ENCODE data around the gene BDNF.

Gene BDNF

DNA sequence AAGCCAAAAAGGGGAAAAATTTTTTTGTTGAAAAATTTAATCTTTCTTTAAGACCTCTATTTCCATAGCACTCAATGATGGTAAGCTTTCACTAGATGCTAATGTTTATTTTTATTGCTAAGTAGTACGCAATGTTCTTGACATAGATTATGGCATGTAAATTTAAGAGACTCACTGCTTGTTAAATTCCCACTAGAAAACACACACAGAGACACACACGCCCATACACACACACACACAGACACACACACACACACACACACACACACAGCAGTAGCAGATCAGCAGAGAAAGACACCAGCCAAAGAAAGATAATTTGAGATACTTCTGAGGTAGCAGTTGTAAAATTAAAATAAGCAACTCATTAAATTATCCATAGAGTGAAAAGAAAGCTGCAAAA is 16.0 kb upstream of the BDNF start:
- Histone ChIP-seq H3K27ac (no peak overlapping the region), H3K4me2 (no peak overlapping the region), H3K27me3 (ENCODE audit: insufficient read depth, low read depth) (no peaks in the 10 kb centered on the region), H3K4me3 (IDR thresholded peaks at IDR 0.05; ENCODE audit: insufficient read depth, low read depth, low read length) (no peak overlapping the region), H2AFZ (ENCODE audit: low read depth) (no peak overlapping the region), H3K36me3 (ENCODE audit: insufficient read depth) (no peaks in the 10 kb centered on the region), H4K20me1 (ENCODE audit: insufficient read depth) (no peaks in the 10 kb centered on the region), H3K4me1 (ENCODE audit: low read depth, poor library complexity, severe bottlenecking) (no peaks in the 10 kb centered on the region), H3K9ac (no peak overlapping the region), H3K79me2 (ENCODE audit: insufficient read depth, low read depth) (no peaks in the 10 kb centered on the region)
- TF ChIP-seq, protein P1, sequence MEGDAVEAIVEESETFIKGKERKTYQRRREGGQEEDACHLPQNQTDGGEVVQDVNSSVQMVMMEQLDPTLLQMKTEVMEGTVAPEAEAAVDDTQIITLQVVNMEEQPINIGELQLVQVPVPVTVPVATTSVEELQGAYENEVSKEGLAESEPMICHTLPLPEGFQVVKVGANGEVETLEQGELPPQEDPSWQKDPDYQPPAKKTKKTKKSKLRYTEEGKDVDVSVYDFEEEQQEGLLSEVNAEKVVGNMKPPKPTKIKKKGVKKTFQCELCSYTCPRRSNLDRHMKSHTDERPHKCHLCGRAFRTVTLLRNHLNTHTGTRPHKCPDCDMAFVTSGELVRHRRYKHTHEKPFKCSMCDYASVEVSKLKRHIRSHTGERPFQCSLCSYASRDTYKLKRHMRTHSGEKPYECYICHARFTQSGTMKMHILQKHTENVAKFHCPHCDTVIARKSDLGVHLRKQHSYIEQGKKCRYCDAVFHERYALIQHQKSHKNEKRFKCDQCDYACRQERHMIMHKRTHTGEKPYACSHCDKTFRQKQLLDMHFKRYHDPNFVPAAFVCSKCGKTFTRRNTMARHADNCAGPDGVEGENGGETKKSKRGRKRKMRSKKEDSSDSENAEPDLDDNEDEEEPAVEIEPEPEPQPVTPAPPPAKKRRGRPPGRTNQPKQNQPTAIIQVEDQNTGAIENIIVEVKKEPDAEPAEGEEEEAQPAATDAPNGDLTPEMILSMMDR (conservative IDR thresholded peaks at IDR 0.05; ENCODE audit: low read depth, low read length), result no peak

GRCh38 chr11:27711725-27712124 is 11.5 kb upstream of the BDNF start:
- no peaks in the 10 kb centered on the region for H3K27me3 ChIP-seq (ENCODE audit: insufficient read depth, low read depth)
- H3K9ac ChIP-seq, result no peak overlapping the region
- no peak overlapping the region for H2AFZ ChIP-seq (ENCODE audit: low read depth)
- no peak overlapping the region for H3K4me2 ChIP-seq
- H4K20me1 ChIP-seq (ENCODE audit: insufficient read depth), result no peaks in the 10 kb centered on the region
- H3K4me3 ChIP-seq (IDR thresholded peaks at IDR 0.05; ENCODE audit: insufficient read depth, low read depth, low read length), result no peak overlapping the region
- no peak overlapping the region for H3K27ac ChIP-seq
- H3K4me1 ChIP-seq (ENCODE audit: low read depth, poor library complexity, severe bottlenecking), result no peaks in the 10 kb centered on the region
- TF ChIP-seq, protein P1 (conservative IDR thresholded peaks at IDR 0.05; ENCODE audit: low read depth, low read length), result no peak
- no peaks in the 10 kb centered on the region for H3K79me2 ChIP-seq (ENCODE audit: insufficient read depth, low read depth)
- no peaks in the 10 kb centered on the region for H3K36me3 ChIP-seq (ENCODE audit: insufficient read depth)

GRCh38 chr11:27710536-27710935 is 10.3 kb upstream of the BDNF start:
- H3K27me3 ChIP-seq (ENCODE audit: insufficient read depth, low read depth), result no peaks in the 10 kb centered on the region
- no peak overlapping the region for H3K9ac ChIP-seq

DNA sequence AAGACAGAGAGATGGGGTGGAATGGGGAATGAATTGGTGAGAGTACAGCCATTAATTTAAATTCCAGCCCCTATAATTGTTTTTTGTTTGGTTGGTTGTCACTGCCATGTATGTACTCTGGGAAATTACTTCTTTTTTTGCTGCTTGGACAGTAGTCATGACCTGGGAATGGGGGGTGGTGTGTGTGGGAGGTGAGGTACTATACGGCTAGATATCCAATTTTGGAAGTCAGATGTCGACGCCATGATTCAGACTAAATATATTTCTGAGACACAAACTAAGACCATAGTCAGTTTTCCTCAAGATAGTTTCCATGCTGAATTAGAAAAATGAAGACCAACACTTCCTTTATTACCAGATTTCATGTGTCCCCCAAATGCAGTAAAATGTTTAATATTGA is 7.4 kb upstream of the BDNF start:
- H3K27me3 ChIP-seq (ENCODE audit: insufficient read depth, low read depth), result no peaks in the 10 kb centered on the region
- H2AFZ ChIP-seq (ENCODE audit: low read depth), result no peak overlapping the region
- H3K4me3 ChIP-seq (IDR thresholded peaks at IDR 0.05; ENCODE audit: insufficient read depth, low read depth, low read length), result no peak overlapping the region

More at GRCh38 chr11:27710536-27710935, 10.3 kb upstream of the BDNF start:
- H2AFZ ChIP-seq (ENCODE audit: low read depth), result no peak overlapping the region
- no peak overlapping the region for H3K27ac ChIP-seq
- no peaks in the 10 kb centered on the region for H3K4me1 ChIP-seq (ENCODE audit: low read depth, poor library complexity, severe bottlenecking)
- no peak overlapping the region for H3K4me2 ChIP-seq
- H3K36me3 ChIP-seq (ENCODE audit: insufficient read depth), result no peaks in the 10 kb centered on the region
- H3K79me2 ChIP-seq (ENCODE audit: insufficient read depth, low read depth), result no peaks in the 10 kb centered on the region
- no peaks in the 10 kb centered on the region for H4K20me1 ChIP-seq (ENCODE audit: insufficient read depth)
- TF ChIP-seq, protein P1 (conservative IDR thresholded peaks at IDR 0.05; ENCODE audit: low read depth, low read length), result no peak
- H3K4me3 ChIP-seq (IDR thresholded peaks at IDR 0.05; ENCODE audit: insufficient read depth, low read depth, low read length), result no peak overlapping the region

More for the DNA sequence above, 7.4 kb upstream of the BDNF start:
- no peaks in the 10 kb centered on the region for H3K79me2 ChIP-seq (ENCODE audit: insufficient read depth, low read depth)
- H3K36me3 ChIP-seq (ENCODE audit: insufficient read depth), result no peaks in the 10 kb centered on the region
- TF ChIP-seq, protein P1 (conservative IDR thresholded peaks at IDR 0.05; ENCODE audit: low read depth, low read length), result no peak
- H4K20me1 ChIP-seq (ENCODE audit: insufficient read depth), result no peaks in the 10 kb centered on the region
- no peak overlapping the region for H3K4me2 ChIP-seq
- H3K27ac ChIP-seq, result no peak overlapping the region
- H3K9ac ChIP-seq, result no peak overlapping the region
- H3K4me1 ChIP-seq (ENCODE audit: low read depth, poor library complexity, severe bottlenecking), result no peaks in the 10 kb centered on the region

Measured in KMS-11 (cell line).